T-helper 9 cell (primary cell): ENCODE measurements around the gene TTLL11.

Experiments used
- DNase-seq: peaks from one replicate; pipeline ENCODE4 v3.0.0-alpha.2; 2020

Gene TTLL11

DNA sequence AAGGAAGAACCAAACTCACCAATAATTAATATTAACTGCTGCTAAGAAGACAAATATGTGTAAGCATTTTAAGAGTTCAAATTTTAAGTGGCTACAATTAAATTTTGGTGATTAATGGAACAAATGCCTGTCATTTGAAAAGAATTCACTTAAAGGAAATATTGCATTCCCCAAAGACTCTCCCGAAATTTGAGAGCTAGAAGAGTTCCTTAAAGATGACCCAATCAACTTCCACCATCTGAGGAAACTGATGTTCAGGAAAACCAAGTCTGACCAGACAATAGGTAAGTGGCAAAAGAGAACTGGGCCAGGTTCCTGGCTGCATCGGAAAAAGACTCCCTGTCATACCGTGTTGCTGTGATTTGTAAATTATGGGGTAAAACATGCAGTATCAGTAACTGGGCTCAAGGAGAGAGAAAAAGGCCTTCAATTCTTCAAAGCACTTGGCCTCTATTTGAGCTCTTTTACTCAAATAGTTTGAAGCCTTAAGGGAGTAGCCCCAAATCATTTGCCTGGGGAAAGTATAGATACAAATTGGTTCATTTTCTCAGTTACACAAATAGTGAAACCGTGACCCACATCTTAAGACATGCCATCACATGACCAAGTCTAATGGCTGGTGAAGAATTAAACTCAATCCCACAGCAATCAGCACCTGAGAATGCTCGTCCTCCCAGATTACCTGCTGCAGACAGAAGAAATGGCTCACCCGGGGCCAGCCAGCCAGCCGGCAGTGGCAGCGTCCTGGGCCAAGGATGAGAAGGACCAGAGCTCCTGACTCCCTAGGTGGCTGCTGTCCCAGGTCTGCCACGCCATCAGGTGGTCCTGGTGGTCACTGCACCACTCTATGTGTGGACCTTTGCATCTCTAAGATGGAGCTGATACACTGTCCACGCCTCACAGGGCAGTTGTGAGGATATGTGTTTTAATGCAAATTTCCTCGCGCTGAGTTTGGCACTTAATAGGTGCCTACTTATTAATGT, 162.9 kb downstream of the TTLL11 start:
- DNase-seq = no peak

DNA sequence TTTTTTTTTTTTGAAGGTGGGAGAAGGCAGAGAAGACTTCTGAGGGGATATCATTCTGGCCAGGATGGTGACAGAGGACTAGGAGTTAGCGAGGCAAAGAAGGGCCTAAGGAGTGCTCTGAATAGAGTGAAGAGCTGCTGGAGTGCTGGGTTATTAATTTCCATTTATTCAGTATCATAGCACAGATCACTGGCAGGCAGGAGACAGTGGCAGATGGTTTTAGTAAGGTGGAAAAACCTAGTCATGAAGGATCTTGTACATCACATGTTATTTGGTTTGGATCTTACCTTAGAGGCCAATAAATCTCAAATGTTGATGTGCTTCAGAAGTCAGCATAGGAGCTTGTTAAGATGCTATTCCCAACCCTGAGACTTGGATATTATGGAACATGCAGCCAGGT, 165.5 kb downstream of the TTLL11 start:
- DNase-seq = no peak

DNA sequence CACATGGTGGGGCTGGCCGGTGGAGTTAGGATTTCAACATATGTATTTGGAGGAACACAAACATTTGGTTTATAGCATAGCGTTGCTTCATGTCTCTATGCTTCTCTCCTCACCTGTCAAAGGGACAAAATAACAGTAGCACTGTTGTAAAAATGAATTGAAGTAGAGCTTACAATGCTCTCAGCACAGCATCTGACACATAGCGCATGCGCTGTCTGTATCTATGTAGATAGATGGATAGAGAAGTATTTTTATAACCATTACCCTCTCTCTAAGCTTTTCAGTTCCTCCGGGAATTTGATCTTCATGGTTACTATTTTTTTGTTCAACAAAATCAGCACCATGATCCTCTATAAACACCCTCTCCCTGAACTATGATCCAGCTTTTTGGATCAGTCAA, 166.0 kb downstream of the TTLL11 start:
- no peak for DNase-seq

DNA sequence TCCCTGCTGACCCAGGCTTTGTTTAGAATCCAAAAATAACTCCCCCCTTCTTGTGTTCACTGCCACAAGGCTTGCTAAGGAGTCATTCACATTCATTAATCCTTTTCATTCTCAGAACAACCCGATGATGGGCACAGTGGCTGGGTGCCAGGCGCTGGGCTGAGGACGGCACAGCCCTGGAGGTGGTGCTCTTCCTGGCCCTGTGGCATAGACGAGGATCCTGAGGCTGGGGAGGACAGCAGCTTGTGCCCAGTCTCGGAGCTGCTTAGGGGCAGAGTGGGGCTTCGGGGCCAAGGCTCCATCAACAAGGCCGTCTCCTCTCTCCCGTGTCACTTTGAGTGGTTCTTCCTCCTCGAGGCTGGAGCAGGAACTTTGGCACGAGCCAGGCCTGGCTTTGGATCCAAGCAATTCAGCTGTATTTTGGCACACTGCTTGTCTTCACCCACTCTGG, 166.7 kb downstream of the TTLL11 start:
- no peak for DNase-seq

DNA sequence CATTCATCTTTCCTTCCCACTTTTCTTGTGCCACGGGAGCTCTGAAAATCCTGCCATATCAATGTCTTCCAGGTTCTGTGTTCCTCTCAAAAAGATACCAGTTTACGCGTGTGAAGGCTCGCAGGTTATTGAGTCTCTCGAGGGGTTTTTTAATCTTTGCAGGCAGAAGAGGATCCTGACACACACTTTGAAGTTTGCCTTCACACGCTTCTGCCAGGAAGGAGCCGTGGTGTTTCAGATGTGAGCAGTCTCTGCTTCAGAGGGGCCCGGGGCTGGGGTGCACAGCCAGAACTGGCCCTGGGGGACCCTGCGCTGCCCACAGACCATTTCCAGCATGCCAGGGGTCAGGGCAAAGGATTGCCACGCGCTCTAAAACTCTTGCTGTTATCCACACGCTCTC, 167.2 kb downstream of the TTLL11 start:
- no peak for DNase-seq

DNA sequence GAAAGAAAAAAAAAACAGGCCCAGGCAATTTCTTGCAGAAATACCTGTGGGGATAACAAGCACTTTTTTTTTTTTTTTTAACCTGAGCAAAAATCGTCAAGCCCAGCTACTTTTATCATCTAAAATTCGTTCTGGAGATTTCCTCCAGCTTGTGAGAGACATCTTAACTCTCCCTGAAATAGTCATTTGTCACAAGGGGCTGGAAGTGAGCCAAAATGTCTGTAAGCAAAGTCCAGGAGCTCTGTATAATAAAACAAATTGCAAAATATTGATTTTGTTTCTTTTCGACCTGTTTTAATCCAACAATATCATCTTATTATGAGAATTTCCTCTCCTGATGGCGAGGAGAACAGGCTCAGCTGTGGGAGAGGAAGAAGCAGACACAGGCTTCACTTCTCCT, 168.4 kb downstream of the TTLL11 start:
- no peak for DNase-seq

DNA sequence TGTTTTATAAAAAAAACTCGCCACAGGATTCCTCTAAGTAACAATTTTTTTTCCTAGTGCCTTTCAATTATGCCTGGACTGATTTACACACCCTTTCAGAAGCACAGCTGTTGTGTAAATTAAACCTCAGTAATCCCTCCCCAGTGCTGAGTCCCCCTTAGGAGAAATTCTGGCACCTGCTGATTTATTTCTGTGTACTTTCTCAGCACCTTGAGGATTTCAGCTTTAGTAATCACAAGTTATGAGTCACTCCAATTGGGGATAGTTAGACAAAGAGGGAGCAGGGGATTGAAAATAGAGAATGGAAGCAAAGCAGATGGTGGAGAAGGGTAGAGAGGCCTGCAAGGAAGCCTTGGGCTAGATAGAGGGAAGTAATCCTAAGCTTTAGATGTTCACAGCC, 171.7 kb downstream of the TTLL11 start:
- no peak for DNase-seq

DNA sequence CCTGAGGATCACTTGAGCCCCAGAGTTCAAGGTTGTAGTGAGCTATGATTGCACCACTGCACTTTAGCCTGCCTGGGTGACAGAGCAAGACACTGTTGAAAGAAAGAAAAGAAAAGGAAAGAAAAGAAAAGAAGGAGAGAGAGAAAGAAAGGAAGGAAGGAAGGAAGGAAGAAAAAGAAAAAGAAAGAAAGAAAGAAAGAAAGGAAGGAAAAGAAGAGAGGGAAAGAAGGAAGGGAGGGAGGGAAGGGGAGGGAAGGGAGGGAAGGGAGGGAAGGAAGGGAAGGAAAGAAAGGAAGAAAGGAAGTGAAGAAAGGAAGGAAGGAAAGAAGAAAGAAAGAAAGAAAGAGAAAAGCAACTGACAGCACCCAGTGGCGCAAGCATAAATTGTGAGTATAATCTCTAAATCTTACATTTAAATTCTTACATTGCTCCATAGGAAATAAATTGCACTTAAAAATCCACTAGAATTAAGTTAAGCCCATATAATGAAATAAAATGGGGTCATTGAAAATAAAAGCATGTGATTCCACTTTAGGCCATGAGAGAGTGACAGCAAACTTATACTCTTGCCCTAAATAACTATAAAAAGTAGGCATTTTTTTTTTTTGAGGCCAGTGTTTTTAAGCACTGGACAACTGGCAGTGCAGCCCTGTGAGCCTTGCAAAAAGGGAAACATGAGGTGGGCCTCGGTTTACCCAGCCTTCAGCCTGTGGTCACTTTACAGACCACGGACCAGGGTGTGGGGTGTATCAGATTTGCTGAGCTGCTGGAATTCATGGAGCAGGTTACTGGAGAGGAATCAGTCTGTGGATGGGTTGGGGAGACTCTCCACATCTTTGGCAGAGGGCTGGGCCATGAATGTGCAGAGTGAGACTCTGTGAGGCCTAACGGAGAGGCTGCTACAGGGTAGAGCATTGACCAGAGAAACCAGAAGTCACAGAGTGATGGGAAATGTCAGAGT, 175.5 kb downstream of the TTLL11 start:
- no peak for DNase-seq

DNA sequence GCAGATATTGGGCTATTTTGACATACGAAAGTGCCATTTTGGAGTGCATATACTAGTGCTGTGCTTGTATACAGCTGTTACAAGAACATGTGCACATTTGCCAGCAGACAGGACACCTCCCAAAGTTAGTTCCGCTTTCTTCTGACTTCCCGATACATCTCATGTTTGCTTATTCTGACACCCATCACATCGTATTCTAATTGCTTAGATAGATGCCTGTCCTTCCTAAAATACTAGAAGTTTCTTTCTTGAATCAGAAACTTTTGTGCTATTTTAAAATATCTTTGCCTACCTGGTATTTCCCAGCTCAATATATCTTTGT, 177.8 kb downstream of the TTLL11 start:
- no peak for DNase-seq

DNA sequence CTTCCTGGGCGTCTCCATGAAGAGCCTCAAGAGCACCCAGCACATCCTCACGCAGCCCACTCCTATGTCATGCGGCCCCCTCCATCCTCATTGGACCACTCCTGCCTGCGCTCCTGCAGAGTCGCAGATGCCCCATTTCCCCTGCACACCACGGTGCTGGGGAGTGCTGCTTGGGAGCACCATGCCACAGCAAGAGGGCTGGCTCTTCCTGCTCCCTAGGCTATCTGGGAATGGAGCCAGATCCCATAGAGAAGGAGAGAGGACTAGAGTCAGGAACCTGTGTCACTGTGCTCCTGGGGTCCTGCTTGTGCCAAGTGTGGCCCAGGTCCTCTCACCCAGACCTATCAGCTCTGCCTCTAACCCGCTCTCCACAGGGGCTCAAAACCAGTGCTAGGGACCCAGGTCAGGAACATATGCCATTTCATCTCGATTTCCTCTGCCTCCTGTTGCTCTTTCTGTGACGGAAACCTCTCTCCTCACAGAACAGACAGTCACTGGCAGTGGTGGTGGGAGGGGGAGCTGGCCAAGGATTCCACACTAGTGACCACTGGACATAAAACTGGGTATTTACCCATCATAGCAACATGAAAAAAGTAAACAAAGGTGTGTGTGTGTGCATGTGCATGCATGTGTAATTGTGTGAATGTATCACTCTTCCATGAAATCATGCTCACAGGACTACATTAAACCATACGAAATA, 178.4 kb downstream of the TTLL11 start:
- DNase-seq = no peak

DNA sequence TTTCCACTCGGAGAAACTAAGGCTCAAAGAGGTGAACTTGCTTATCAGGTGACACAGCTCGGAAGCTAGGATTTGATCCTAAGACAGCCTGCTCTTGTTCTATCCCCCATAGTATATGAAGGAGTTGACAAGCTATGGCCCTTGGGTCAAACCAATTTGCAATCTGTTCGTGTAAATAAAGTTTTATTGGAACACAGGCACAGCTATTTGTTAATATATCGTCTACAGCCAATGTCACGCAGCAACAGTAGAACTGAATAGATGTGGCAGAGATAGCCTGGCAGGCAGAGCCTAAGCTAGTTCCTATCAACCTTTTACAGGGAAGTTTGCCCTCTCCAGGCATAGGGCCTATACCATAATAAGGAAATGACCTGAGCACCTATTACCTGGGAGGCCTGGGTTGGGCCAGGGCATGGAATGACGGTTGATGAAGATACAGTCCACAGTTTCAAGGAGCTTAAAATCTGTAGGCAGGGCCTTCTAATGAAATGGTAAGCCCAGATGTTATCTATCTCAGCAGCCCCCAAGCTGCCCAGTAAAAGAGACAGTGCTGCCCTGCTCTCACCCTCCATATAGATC, 179.0 kb downstream of the TTLL11 start:
- DNase-seq = no peak

DNA sequence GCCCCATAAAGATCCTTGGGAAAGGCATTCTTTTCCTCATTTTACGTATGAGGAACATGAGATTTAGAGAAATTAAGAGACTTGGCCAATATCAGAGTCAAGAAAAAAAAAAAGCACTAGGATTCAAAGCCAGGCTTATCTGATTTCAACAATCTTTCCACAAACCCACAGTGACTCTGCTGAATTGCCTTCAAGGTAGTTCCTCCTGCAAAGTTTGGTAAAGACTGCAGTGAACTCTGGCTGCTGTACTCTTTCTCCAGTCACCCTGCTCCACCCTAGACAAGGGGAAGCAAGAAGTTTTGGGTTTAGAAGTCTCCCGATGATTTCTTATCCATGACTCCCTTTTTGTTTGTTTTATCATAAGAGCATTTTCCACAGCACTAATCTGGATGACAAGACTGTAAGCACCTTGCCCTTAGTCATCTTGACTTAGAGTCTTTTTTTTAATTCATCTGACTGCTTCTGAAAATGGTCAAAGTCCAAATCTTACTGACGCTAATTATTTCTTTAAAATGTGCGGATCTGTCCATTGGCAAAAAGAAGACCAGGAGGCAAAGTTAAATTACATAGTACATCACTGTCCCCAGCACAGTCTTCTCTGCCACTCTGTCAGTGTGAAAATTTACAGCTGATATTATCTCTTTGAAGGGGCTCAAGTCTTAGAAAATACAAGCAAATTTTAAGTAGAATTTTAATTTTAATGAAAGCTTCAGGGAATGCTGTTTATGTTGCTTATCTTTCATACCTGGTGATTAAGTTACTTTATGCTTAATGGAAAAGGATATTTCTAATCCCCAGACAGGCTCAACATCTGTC, 180.1 kb downstream of the TTLL11 start:
- DNase-seq = no peak

DNA sequence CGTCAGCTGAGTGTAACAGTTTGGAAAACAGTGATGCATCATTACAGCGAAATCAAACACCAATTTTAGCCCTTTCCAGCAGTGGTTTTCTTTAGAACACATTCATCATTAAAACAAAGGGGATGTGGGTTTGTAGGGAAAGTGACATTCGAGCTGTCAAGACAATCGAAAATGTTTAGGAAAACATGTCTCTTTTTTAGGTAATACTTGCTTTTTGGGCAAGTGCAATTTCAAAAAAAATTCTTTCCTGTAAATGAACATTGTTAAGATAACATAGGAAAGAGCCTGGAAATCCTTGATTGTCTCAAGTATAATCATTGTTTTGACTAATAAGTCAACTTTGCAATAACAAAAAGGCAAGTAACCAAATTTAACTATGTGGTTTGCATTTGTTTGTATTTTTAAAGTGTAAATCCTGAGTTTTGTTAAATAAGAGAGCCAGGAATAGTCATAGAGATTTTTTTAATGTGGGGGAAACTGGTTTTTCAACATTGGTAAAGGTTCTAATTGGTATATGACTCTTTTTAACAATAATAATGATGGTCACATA, 182.5 kb downstream of the TTLL11 start:
- DNase-seq = no peak

DNA sequence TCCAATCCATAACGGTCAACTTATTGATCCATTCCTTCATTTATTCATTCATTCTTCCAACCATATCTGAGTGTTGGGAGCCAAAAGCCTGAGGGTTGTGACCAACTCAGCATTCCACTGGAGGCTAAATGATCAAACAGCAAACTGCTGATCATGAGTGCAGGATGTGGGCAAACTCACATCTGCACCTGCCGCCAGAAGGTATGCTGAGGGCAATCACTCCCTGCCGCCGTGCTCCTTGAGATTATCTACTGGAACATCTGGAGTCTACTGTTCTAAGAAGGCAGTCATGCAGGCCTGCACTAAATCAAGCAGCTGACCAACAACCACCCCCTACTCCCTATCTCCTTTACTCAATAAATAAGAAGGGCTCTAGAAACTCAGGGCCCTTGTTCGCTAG, 184.0 kb downstream of the TTLL11 start:
- DNase-seq = no peak

DNA sequence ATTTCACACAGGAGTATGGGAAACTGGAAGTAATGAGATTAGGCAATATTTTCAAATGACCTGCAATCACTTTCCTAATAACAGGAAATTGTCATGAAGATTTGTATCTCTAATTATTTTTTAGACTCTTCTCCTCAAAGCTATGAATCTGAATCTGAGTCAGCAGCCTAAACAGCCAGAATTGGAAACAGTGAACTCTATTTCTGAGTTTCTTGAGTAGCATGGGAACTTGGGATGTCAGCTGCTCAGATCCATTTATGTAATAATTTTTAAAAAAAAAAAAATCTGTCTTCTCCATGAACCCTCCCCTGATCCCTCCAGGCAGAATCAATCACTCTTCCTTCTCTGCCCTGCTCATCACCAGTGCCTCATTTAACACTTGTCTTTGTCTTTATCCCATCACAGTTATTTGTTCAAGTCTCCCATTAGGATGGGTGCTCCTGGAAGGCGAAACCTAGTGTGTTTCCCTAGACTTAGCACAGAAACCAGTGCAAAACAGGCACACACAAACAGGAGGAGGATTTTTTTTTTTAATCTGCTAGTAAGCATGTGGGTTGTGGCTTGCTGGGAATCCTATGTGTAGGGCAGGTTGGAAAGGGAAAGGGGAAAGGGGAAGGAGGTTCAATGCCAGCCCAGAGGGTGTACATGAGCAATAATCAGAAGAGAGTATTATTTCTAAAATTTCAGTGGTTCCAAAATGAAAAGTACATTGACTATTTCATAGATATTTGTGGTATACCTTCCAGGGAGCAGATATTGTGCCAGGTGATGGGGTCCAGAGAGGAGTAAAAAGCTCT, 186.8 kb downstream of the TTLL11 start:
- no peak for DNase-seq

DNA sequence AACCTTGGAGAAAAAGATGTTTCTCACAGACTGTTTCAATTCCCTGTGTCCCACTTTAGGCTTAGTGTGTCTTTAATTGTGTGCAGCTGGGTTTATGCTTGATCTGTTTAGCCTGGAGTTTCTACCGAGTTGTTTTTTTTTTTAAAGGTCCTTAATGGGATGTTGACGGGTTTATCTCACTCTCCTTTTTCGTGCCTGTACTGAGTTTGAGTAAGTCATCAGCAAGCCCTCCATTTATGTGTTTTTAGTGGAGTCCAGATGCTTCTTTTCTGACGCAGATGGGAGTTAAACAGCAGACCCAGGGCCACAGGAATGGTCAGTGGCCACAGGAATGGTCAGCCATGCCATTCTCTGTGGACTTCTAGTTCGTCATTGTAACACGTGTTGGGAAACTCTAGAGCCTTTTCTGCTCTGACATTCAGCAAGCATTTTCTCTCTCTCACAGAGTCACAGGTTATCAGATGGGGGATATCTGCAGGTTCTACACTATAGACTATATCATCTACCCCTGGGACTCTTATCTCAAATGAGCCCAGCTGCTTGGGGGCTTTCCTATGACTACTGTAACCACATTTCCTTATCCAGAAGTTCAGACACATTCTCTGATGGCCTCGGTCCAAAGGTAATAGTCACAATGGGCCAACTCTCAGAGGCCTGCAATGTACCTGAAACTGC, 190.5 kb downstream of the TTLL11 start:
- DNase-seq = no peak

DNA sequence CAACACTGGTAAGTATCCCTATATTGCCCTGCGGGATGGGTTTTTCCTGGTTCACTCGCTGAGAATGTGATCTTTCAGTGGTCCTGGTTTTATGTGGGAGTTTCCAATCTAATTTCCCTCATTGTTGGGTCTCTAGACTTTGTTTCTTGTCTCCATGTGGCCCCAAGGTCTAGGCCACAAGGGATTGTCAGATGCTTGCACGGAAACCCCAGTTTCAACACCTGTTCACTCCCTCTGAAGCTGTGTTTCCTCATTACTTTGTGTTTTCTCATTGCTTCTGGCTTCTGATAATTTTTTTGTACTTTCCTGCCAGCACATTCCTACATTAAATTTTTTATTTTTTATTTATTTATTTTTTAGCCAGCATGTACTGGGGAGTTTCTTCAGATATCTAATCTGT, 191.5 kb downstream of the TTLL11 start:
- no peak for DNase-seq

DNA sequence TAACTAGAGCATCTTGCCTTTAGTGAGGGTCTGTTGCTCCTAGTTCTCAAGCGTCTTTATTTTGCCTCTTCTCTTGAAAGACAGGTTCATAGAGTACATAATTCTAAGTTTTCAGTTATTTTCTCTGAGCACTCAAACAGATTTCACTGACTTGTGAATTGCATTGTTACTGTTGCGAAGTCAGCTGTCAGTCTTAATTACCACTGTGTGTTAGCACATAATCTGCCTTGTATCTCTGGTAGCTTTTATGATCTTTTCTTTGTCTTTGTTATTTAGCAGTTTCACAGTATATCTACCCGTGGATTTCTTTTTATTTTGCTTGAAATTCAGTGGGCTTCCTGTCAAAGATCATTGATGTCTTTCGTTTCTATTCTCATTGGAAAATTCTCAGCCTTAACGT, 192.9 kb downstream of the TTLL11 start:
- DNase-seq = no peak

DNA sequence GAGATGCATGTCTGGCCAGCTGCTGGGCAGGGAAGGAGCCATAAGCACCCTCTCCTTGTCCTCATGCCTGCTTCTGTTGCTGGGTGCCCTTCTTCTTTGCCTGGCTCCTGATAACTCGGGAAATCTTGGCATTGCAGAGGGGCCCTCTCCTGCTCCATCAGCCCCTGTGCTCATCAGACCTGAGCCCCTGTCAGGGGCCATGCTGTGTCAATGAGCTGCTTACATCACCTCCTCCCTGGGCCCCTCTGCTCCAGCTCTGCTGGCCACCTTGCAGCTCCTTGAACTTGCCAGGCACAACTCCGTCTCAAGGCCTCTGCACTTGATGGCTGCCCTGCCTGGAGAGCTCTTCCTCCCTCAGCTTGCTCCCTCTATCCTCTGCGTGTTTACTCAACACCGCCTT, 194.3 kb downstream of the TTLL11 start:
- no peak for DNase-seq

DNA sequence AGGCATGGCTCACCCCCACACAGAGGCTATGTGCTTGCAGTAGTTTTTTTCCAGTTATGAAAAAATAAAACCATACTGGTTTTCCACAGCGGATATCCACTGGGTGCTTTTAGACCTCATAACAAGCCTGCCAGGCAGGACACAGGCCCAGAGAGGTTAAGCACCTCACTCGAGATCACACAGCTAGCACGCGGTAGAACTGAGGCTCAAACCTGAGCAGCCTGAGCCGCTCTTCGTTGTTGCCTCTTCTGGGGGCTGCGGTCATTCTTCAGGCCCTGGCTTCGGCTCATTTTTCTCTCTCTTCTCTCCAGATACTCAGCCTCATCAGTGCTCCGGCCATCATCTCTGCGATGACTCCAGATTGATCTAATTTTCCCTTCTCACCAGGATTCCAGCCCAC, 196.0 kb downstream of the TTLL11 start:
- DNase-seq = no peak
